Erythroblast (primary cell): ENCODE measurements around the gene TELO2.

Experiments
- GATA1 ChIP-seq: IDR thresholded peaks from 2 replicates; pipeline ENCODE4 v1.6.1; 2011; ENCODE audit warnings: low read depth, mild to moderate bottlenecking, control low read depth, low read length, moderate library complexity
- POLR2A ChIP-seq: IDR thresholded peaks from 2 replicates; pipeline ENCODE4 v1.6.1; 2011; ENCODE audit warnings: mild to moderate bottlenecking, low read length

GRCh38 chr16:1501630-1502029 is 8.5 kb downstream of the TELO2 start:
- TF ChIP-seq POLR2A (no peak), GATA1 (no peak)
